CD4-positive, alpha-beta memory T cell (primary cell): ENCODE measurements around the gene UAP1L1. TPM values are rescaled to one million over a fixed set of nuclear protein-coding genes. Genes with fewer than 3 reads are reported as not detected.

Experiments
- CTCF ChIA-PET: fragments of 350-600 bp; sonication (Branson Sonifier 250); formaldehyde crosslinking; loops from one replicate; lab custom pipeline; 2021; ENCODE audit warnings: inconsistent platforms; ENCODE audit not compliant: partially characterized antibody; lab: Charles Lee
- POLR2A ChIA-PET: fragments of 350-600 bp; sonication (Branson Sonifier 250); formaldehyde crosslinking; loops from one replicate; lab custom pipeline; 2021; ENCODE audit not compliant: partially characterized antibody; lab: Charles Lee
- DNase-seq, 5 donors: peaks; one replicate each; pipeline versions ENCODE4 v3.0.0 to v3.0.0-alpha.2; 2020 to 2022; ENCODE audit warnings: mixed read lengths in 1 of 5
- H3K27ac ChIP-seq: one replicate; pipeline ENCODE4 v1.7.0; 2013; ENCODE audit warnings: low read depth, low read length
- H3K27me3 ChIP-seq: 2 replicates; pipeline ENCODE4 v1.7.0; 2013; ENCODE audit warnings: mild to moderate bottlenecking, low read length, moderate library complexity; ENCODE audit not compliant: insufficient read depth
- H3K36me3 ChIP-seq: 2 replicates; pipeline ENCODE4 v1.7.0; 2013; ENCODE audit warnings: mild to moderate bottlenecking, low read length, moderate library complexity; ENCODE audit not compliant: insufficient read depth
- H3K4me1 ChIP-seq: 2 replicates; pipeline ENCODE4 v1.7.0; 2013; ENCODE audit warnings: mild to moderate bottlenecking, low read length, moderate library complexity; ENCODE audit not compliant: insufficient read depth
- H3K4me3 ChIP-seq, 2 donors: one replicate each; pipeline ENCODE4 v1.7.0; 2013; ENCODE audit warnings: low read length in 2 of 2, mild to moderate bottlenecking in 1 of 2
- H3K9me3 ChIP-seq, 2 donors: one replicate each; pipeline ENCODE4 v1.7.0; 2013; ENCODE audit warnings: low read length in 2 of 2, control low read depth in 1 of 2; ENCODE audit not compliant: control insufficient read depth in 1 of 2
- H3K27ac Mint-ChIP-seq, 7 donors: one replicate each; pipeline ENCODE4 v1.8.0; 2020 to 2021; ENCODE audit warnings: mixed read lengths in 7 of 7, mild to moderate bottlenecking in 6 of 7, inconsistent platforms in 3 of 7, moderate library complexity in 3 of 7
- H3K27me3 Mint-ChIP-seq, 2 donors: one replicate each; pipeline ENCODE4 v1.8.0; 2020 to 2021; ENCODE audit warnings: mixed read lengths in 2 of 2
- H3K36me3 Mint-ChIP-seq, 2 donors: one replicate each; pipeline ENCODE4 v1.8.0; 2020 to 2021; ENCODE audit warnings: mixed read lengths in 2 of 2, inconsistent platforms in 1 of 2, mild to moderate bottlenecking in 1 of 2
- H3K4me1 Mint-ChIP-seq, 4 donors: one replicate each; pipeline ENCODE4 v1.8.0; 2020 to 2021; ENCODE audit warnings: mixed read lengths in 4 of 4, mild to moderate bottlenecking in 1 of 4
- H3K4me3 Mint-ChIP-seq, 8 donors: one replicate each; pipeline ENCODE4 v1.8.0; 2020 to 2021; ENCODE audit warnings: mixed read lengths in 8 of 8, mild to moderate bottlenecking in 7 of 8, moderate library complexity in 6 of 8, inconsistent platforms in 3 of 8
- H3K9me3 Mint-ChIP-seq, 8 donors: one replicate each; pipeline ENCODE4 v1.8.0; 2020 to 2021; ENCODE audit warnings: mixed read lengths in 8 of 8, mild to moderate bottlenecking in 5 of 8, inconsistent platforms in 3 of 8, moderate library complexity in 1 of 8
- intact Hi-C: fragments of 100-400 bp; cut with micrococcal nuclease; formaldehyde crosslinking; loops from one replicate; pipeline ENCODE4 v1.15.1; 2023
- polyA plus RNA-seq, 2 donors: library from polyadenylated mRNA; unstranded; fragments of 300-500 nt; fragmentation: Illumina TruSeq; gene quantifications; one replicate each; pipeline ENCODE4 v1.2.3, GENCODE V29; 2021
- total RNA-seq, 2 experiments: library from RNA; stranded (reverse); gene quantifications; one replicate each; pipeline ENCODE4 v1.2.3, GENCODE V29; 2021

UAP1L1 gene
- total and polyA plus RNA-seq, 4 experiments from 2014 or later = 0.81 to 12.5 (median 6.8) TPM

GRCh38 chr9:137069508-137070091 is 7.7 kb upstream of the UAP1L1 start:
- DNase-seq = peak in 1 of 5 donors; percentile 32
- H3K9me3 Mint-ChIP-seq = no peaks in the 10 kb centered on the region
- Histone ChIP-seq H3K27me3 (no peaks in the 10 kb centered on the region), H3K27ac (no peak overlapping the region), H3K36me3 (no peaks in the 10 kb centered on the region), H3K9me3 (no peaks in the 10 kb centered on the region), H3K4me1 (peaks cover 21% of the 10 kb centered on the region), H3K4me3 (no peak overlapping the region)
- CTCF ChIA-PET = interaction anchor here (1.4 to 3.4 kb wide), 5 partner anchors 12 to 43 kb away, joined by 4 to 15 read pairs (median 6); partner anchors contain the start of gene NPDC1
- H3K27ac Mint-ChIP-seq = no peak overlapping the region
- intact Hi-C loops = loop anchor here (1.0 kb wide), 1 partner anchor 17 kb away; the partner anchor contains the start of gene MAN1B1
- peaks cover 0 to 4% of the 10 kb centered on the region in 2 donors for H3K27me3 Mint-ChIP-seq
- peaks cover 4 to 17% (median 11%) of the 10 kb centered on the region in 4 donors for H3K4me1 Mint-ChIP-seq
- POLR2A ChIA-PET = interaction anchor here (0.9 to 5.3 kb wide), 15 partner anchors 11 to 171 kb away, joined by 3 to 66 read pairs (median 4); partner anchors contain the start of genes FUT7, MAN1B1, SSNA1 and TUBB4B
- no peaks in the 10 kb centered on the region for H3K36me3 Mint-ChIP-seq
- peak overlapping the region in 1 of 8 donors; percentile 31 for H3K4me3 Mint-ChIP-seq

- ChIA-PET CTCF (interaction anchor here (0.7 to 3.4 kb wide), 8 partner anchors 12 to 193 kb away, joined by 3 to 15 read pairs (median 4); partner anchors contain the start of genes MAN1B1 and NPDC1), POLR2A (interaction anchor here (0.6 to 5.3 kb wide), 20 partner anchors 9 to 270 kb away, joined by 3 to 66 read pairs (median 4); partner anchors contain the start of genes FUT7, MAN1B1, PAXX and SSNA1)
- peak within 1 kb of the TSS in 1 of 2 donors; percentile 57 for H3K4me3 ChIP-seq
- no peaks in the 10 kb centered on the region for H3K36me3 Mint-ChIP-seq
- no peaks in the 10 kb centered on the region for H3K27me3 ChIP-seq
- H3K27ac Mint-ChIP-seq = peak within 1 kb of the TSS in 5 of 7 donors; percentile 47 to 91 (median 82)
- H3K4me1 Mint-ChIP-seq = peaks cover 4 to 17% (median 11%) of the 10 kb centered on the region in 4 donors
- intact Hi-C loops = loop anchor here (1.0 kb wide), 1 partner anchor 16 kb away; the partner anchor contains the start of gene MAN1B1
- no peaks in the 10 kb centered on the region for H3K9me3 ChIP-seq
- DNase-seq = peak; percentile 86 to 91 (median 87)
- H3K4me1 ChIP-seq = peaks cover 21% of the 10 kb centered on the region
- peak within 1 kb of the TSS; percentile 59 to 86 (median 75) for H3K4me3 Mint-ChIP-seq
- H3K27me3 Mint-ChIP-seq = peaks cover 0 to 4% of the 10 kb centered on the region in 2 donors
- H3K36me3 ChIP-seq = no peaks in the 10 kb centered on the region
- no peaks in the 10 kb centered on the region for H3K9me3 Mint-ChIP-seq
- no peak within 1 kb of the TSS for H3K27ac ChIP-seq
Measured at GRCh38 chr9:137070201-137070905, 7.0 kb upstream of the UAP1L1 start, which contains the start of gene SAPCD2. TSS of gene SAPCD2 (minus strand) at chr9:137070557. CDS start at chr9:137070460, 97 bp downstream.

DNA sequence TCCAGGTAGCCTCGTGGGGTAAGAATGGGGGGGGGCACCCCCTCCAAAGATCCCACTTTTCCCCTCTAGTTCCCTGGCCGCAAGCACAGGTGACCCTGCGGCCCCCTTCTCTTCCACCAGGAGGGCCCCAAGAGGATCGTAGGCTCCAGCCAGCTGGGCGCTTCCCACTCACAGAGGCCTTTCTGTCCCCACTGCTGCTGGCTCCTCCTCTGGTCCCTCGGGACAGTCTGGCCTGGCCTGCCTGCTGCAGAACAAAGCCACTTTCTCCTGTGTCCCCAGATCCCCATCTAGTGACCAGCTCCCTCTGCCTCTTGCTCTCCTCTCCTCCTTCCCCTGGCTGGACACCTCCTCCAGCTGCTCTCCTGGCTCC is 6.4 kb upstream of the UAP1L1 start:
- H3K27me3 ChIP-seq = no peaks in the 10 kb centered on the region
- peaks cover 4 to 17% (median 11%) of the 10 kb centered on the region in 4 donors for H3K4me1 Mint-ChIP-seq
- ChIA-PET CTCF (interaction anchor here (0.7 to 3.4 kb wide), 7 partner anchors 7 to 194 kb away, joined by 3 to 15 read pairs (median 4); partner anchors contain the start of genes MAN1B1 and NPDC1), POLR2A (interaction anchor here (0.6 to 5.3 kb wide), 16 partner anchors 9 to 271 kb away, joined by 3 to 66 read pairs (median 4); partner anchors contain the start of genes FUT7, MAN1B1, PAXX and SSNA1)
- no peaks in the 10 kb centered on the region for H3K36me3 Mint-ChIP-seq
- no peaks in the 10 kb centered on the region for H3K9me3 ChIP-seq
- H3K27ac Mint-ChIP-seq = peak overlapping the region in 5 of 7 donors; percentile 47 to 91 (median 82)
- no peaks in the 10 kb centered on the region for H3K9me3 Mint-ChIP-seq
- peaks cover 0 to 4% of the 10 kb centered on the region in 2 donors for H3K27me3 Mint-ChIP-seq
- no peak overlapping the region for H3K27ac ChIP-seq
- peak overlapping the region in 1 of 2 donors; percentile 57 for H3K4me3 ChIP-seq
- no peaks in the 10 kb centered on the region for H3K36me3 ChIP-seq
- H3K4me1 ChIP-seq = peaks cover 21% of the 10 kb centered on the region
- DNase-seq = no peak
- intact Hi-C loops = loop anchor here (1.0 kb wide), 1 partner anchor 15 kb away; the partner anchor contains the start of gene MAN1B1
- H3K4me3 Mint-ChIP-seq = peak overlapping the region; percentile 59 to 86 (median 75)

- Mint-ChIP-seq H3K36me3 (no peaks in the 10 kb centered on the region), H3K4me1 (peaks cover 4 to 17% (median 11%) of the 10 kb centered on the region in 4 donors), H3K4me3 (peak overlapping the region; percentile 59 to 86 (median 71)), H3K9me3 (no peaks in the 10 kb centered on the region), H3K27ac (peak overlapping the region in 6 of 7 donors; percentile 36 to 91 (median 82)), H3K27me3 (peaks cover 0 to 4% of the 10 kb centered on the region in 2 donors)
- no peak for DNase-seq
- H3K27ac ChIP-seq = no peak overlapping the region
- H3K4me1 ChIP-seq = peaks cover 21% of the 10 kb centered on the region
- no peak overlapping the region for H3K4me3 ChIP-seq
- ChIA-PET POLR2A (interaction anchor here (1.0 to 5.3 kb wide), 9 partner anchors 8 to 169 kb away, joined by 3 to 66 read pairs (median 5); partner anchors contain the start of genes MAN1B1, PAXX and TUBB4B), CTCF (interaction anchor here (1.2 to 3.4 kb wide), 8 partner anchors 8 to 284 kb away, joined by 3 to 15 read pairs (median 4); partner anchors contain the start of genes MAN1B1 and NPDC1)
- intact Hi-C loops = no loop called here
- no peaks in the 10 kb centered on the region for H3K9me3 ChIP-seq
- no peaks in the 10 kb centered on the region for H3K36me3 ChIP-seq
- H3K27me3 ChIP-seq = no peaks in the 10 kb centered on the region
Measured at GRCh38 chr9:137071282-137071681, 6.0 kb upstream of the UAP1L1 start.

DNA sequence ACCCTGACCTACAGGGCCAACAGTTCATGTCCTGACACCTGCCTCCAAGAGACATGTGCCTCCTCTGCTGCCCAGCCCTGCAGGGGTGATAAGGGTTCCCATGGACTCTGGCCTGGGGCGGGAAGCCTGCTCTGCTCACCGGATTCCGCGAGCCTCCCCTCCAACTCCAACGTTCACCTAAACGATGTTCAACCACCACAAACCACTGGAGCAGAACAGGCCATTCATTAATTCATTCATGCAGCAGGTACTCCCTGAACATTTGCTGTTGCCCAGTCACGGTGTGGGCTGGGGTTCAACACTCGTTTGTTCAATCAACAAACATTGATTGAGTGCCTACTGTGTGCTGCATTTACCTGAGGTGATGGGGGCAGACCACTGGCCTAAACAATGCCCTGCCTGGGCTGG is 3.3 kb upstream of the UAP1L1 start:
- ChIA-PET POLR2A (no interaction called here), CTCF (interaction anchor here (1.0 kb wide), 1 partner anchor 8 kb away, joined by 3 read pairs; no protein-coding TSS in a partner anchor)
- H3K4me1 Mint-ChIP-seq = peaks cover 0 to 13% (median 7%) of the 10 kb centered on the region in 4 donors
- intact Hi-C loops = no loop called here
- no peaks in the 10 kb centered on the region for H3K36me3 Mint-ChIP-seq
- H3K4me1 ChIP-seq = peaks cover 21% of the 10 kb centered on the region
- no peaks in the 10 kb centered on the region for H3K9me3 Mint-ChIP-seq
- no peak overlapping the region for H3K4me3 ChIP-seq
- H3K9me3 ChIP-seq = no peaks in the 10 kb centered on the region
- H3K36me3 ChIP-seq = no peaks in the 10 kb centered on the region
- no peaks in the 10 kb centered on the region for H3K27me3 Mint-ChIP-seq
- peak overlapping the region in 2 of 8 donors; percentile 0 to 25 for H3K4me3 Mint-ChIP-seq
- DNase-seq = peak in 1 of 5 donors; percentile 23
- H3K27ac Mint-ChIP-seq = peak overlapping the region in 1 of 7 donors; percentile 64
- H3K27ac ChIP-seq = no peak overlapping the region
- no peaks in the 10 kb centered on the region for H3K27me3 ChIP-seq

- H3K36me3 ChIP-seq = no peaks in the 10 kb centered on the region
- H3K4me1 Mint-ChIP-seq = peaks cover under 1 to 13% (median 7%) of the 10 kb centered on the region in 4 donors
- CTCF ChIA-PET = interaction anchor here (1.0 kb wide), 1 partner anchor 9 kb away, joined by 3 read pairs; no protein-coding TSS in a partner anchor
- DNase-seq = peak in 1 of 5 donors; percentile 23
- peaks cover 14% of the 10 kb centered on the region for H3K4me1 ChIP-seq
- H3K27me3 ChIP-seq = no peaks in the 10 kb centered on the region
- intact Hi-C loops = no loop called here
- POLR2A ChIA-PET = interaction anchor here (1.1 kb wide), 1 partner anchor 12 kb away, joined by 3 read pairs; the partner anchor contains the start of gene MAN1B1
- H3K27ac Mint-ChIP-seq = peak overlapping the region in 1 of 7 donors; percentile 57
- H3K9me3 Mint-ChIP-seq = no peaks in the 10 kb centered on the region
- H3K4me3 Mint-ChIP-seq = peak overlapping the region in 1 of 8 donors; percentile 9
- no peaks in the 10 kb centered on the region for H3K27me3 Mint-ChIP-seq
- no peak overlapping the region for H3K4me3 ChIP-seq
- no peaks in the 10 kb centered on the region for H3K9me3 ChIP-seq
- no peak overlapping the region for H3K27ac ChIP-seq
- peaks cover 0 to under 1% of the 10 kb centered on the region in 2 donors for H3K36me3 Mint-ChIP-seq
Measured at GRCh38 chr9:137074657-137075274, 2.6 kb upstream of the UAP1L1 start.
